ENCODE data around the gene BEX4. TPM values are rescaled to one million over a fixed set of nuclear protein-coding genes. Genes with fewer than 3 reads are reported as not detected.
"Not testable (repeated sequence)": the region's sequence is repeated elsewhere in the genome, so short reads cannot be mapped to it uniquely, and the experiment has no call there.

The BEX4 gene, protein sequence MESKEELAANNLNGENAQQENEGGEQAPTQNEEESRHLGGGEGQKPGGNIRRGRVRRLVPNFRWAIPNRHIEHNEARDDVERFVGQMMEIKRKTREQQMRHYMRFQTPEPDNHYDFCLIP
- 10 to 100 TPM; 51.2 to 81.7 (median 60.0) TPM for total RNA-seq

DNA sequence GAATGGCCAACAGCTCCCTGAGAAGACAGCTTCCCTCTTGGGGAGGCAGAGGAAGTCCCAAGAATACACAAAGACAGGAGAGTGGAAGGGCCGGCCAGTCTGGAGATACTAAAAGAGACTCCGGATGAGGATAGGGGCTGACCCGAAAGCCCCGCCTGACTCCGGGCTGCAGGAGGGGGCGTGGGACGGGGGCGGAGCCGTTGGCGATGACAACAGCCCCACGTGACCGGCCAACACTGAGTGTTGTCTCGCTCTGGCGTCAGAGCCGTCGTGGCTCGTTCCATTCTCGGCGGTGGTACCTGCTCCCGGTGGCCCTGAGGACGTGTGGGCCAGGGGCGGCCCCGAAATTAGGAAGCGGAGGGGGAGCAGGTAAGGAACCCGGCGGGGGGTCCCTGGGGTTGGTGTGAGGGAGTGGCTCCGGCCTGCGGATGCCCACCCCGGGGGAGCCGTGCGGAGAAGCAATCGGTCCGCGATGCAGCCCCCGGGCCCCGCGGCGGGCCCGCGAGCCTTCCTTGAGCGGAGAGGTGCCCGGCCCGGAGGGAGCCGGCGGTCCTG lies at the start of gene BEX4:
Gene BEX4 (plus strand): TSS at position 239 of the 555 bp plus-strand sequence. CDS start 1,046 bp downstream, outside the sequence.
- ATAC-seq = peak; percentile 97
- Histone ChIP-seq H3K27ac (peak within 1 kb of the TSS; percentile 91 to 94 (median 92)), H3K9me3 (no peaks in the 10 kb centered on the region), H3K36me3 (no peaks in the 10 kb centered on the region), H3K4me1 (no peaks in the 10 kb centered on the region), H3K4me3 (peak within 1 kb of the TSS; percentile 67 to 85), H3K27me3 (no peaks in the 10 kb centered on the region)
- peak; percentile 76 to 83 for TF ChIP-seq POLR2A (IDR thresholded peaks at IDR 0.05)
- TF ChIP-seq, protein P1, sequence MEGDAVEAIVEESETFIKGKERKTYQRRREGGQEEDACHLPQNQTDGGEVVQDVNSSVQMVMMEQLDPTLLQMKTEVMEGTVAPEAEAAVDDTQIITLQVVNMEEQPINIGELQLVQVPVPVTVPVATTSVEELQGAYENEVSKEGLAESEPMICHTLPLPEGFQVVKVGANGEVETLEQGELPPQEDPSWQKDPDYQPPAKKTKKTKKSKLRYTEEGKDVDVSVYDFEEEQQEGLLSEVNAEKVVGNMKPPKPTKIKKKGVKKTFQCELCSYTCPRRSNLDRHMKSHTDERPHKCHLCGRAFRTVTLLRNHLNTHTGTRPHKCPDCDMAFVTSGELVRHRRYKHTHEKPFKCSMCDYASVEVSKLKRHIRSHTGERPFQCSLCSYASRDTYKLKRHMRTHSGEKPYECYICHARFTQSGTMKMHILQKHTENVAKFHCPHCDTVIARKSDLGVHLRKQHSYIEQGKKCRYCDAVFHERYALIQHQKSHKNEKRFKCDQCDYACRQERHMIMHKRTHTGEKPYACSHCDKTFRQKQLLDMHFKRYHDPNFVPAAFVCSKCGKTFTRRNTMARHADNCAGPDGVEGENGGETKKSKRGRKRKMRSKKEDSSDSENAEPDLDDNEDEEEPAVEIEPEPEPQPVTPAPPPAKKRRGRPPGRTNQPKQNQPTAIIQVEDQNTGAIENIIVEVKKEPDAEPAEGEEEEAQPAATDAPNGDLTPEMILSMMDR (IDR thresholded peaks at IDR 0.05) = no peak
- peak; percentile 93 for TF ChIP-seq POLR2AphosphoS5 (IDR thresholded peaks at IDR 0.05)
- TF ChIP-seq EP300 (IDR thresholded peaks at IDR 0.05) = no peak
- WGBS, 2 donors (ENCODE audit: low coverage in 1 of 2) = 0% methylated on average over 2 of the region's 45 CpGs; no CpG with 5 or more reads in 1 of the 2 donors

DNA sequence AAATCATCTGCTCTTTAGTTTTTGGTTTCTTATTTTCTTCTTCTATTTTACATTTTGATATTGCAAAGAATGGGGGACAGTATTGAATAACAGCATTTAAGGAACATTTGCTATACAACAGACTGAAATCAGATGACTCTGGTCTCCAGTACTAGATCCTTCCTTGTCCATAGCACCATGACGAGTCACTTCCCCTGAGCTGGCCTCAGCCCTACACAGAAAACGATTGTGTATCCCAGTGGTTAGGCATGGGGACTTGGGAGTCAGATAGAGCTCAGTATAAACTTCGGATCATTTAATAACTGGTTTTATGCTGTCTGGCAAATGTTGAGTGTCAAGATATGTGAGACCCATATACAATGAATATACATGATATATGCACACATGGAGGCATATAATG lies 44.7 kb upstream of the BEX4 start:
- Histone ChIP-seq H3K27me3 (no peaks in the 10 kb centered on the region), H3K9me3 (no peaks in the 10 kb centered on the region), H3K4me1 (no peaks in the 10 kb centered on the region), H3K27ac (no peak overlapping the region), H3K36me3 (no peaks in the 10 kb centered on the region), H3K4me3 (no peak overlapping the region)
- TF ChIP-seq, protein P1 (IDR thresholded peaks at IDR 0.05) = no peak
- TF ChIP-seq POLR2AphosphoS5 (IDR thresholded peaks at IDR 0.05) (no peak), EP300 (IDR thresholded peaks at IDR 0.05) (no peak), POLR2A (IDR thresholded peaks at IDR 0.05) (no peak)
- WGBS, 2 donors (ENCODE audit: low coverage in 1 of 2) = 90 to 100% methylated on average over 1 to 2 of the region's 3 CpGs
- no peak for ATAC-seq

DNA sequence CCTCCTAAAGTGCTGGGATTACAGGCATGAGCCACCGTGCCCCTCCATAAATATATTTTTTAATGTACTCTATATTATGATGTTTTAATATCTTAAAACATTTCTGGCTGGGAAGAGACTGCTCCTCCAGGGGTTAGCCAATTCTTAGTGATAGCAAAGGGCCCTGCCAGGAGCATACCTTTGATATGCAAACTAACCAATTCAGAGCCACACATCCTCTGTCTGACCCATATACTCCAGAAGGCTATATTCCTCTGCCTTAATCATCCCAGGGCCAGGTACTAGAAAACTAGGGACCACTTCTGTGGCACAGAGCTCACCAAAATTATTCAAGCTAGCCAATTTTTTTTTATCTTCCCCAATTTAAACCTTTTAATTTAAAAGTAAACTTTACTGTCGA lies 43.6 kb upstream of the BEX4 start:
- WGBS, 2 donors (ENCODE audit: low coverage in 1 of 2) = 40 to 53% methylated on average over 1 to 2 of the region's 2 CpGs
- TF ChIP-seq, protein P1 (IDR thresholded peaks at IDR 0.05) = no peak
- TF ChIP-seq POLR2A (IDR thresholded peaks at IDR 0.05) (no peak), POLR2AphosphoS5 (IDR thresholded peaks at IDR 0.05) (no peak)
- Histone ChIP-seq H3K4me3 (no peak overlapping the region), H3K27me3 (no peaks in the 10 kb centered on the region), H3K27ac (no peak overlapping the region), H3K36me3 (no peaks in the 10 kb centered on the region), H3K9me3 (no peaks in the 10 kb centered on the region), H3K4me1 (peaks cover 0 to 4% (median 0%) of the 10 kb centered on the region in 3 donors)
- no peak for ATAC-seq

DNA sequence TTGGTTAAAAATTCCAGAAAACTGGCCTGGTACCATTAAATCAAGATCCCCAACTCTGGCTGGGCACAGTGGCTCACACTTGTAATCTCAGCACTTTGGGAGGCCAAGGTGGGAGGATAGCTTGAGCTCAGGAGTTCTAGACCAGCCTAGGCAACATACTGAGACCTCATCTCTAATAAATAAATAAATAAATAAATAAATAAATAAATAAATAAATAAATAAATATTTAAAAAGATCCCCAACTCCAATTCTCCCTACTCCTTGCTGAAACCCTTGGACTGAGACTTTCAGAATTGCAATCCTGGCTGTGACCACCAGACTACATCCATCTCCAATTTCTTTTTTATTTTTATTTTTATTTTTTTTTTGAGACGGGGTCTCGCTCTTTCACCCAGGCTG lies 39.7 kb upstream of the BEX4 start:
- not testable (repeated sequence) for H3K36me3 ChIP-seq, H3K4me3 ChIP-seq, H3K4me1 ChIP-seq, H3K9me3 ChIP-seq, ATAC-seq, H3K27me3 ChIP-seq, H3K27ac ChIP-seq
- no CpG with 5 or more reads among the region's 2 CpGs for WGBS, 2 donors (ENCODE audit: low coverage in 1 of 2)

DNA sequence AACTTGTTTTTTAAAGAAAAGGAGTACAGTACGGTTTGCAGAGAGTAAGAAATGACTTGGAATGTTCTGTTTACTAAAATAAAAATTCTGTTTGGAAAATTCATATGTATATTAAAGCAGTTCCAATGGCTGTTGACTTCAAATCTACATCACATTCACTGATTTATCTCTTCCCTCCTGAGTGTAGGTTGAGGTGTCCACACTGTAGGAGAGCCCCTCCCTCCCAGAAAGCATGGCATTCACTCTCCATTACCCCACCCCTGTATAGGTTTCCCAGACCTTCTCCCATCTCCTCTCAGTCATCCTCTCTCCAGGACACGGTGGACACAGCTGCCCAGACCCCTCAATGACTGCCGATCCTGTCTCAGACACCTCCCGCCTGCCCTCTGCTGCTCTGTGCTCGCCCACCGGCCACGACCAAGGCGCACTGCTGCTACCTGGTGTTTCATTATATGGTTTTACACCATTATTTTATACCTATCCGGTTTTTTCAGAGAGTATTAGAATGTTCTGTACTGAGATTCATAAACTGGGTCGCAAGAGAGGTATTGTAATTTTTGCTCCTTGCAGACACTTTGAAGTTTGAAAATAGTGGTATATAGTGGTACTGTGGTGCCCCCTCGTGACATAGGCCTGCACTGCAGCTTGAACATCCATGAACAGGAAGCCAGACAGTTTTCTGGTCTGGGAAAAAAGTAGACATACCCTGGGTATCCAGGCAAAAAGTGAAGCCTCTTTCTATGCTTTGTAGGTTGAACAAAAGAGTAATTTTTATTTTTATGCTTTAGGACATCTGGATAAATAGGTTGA lies 38.8 kb upstream of the BEX4 start:
- Histone ChIP-seq H3K36me3 (no peaks in the 10 kb centered on the region), H3K9me3 (no peaks in the 10 kb centered on the region), H3K4me1 (peaks cover 0 to 4% (median 0%) of the 10 kb centered on the region in 3 donors), H3K4me3 (no peak overlapping the region), H3K27ac (no peak overlapping the region), H3K27me3 (no peaks in the 10 kb centered on the region)
- WGBS, 2 donors (ENCODE audit: low coverage in 1 of 2) = 6 to 21% methylated on average over 11 of the region's 11 CpGs
- ATAC-seq = peak; percentile 22
- TF ChIP-seq, protein P1 (IDR thresholded peaks at IDR 0.05) = peak; percentile 12 to 80 (median 46)
- no peak for TF ChIP-seq EP300 (IDR thresholded peaks at IDR 0.05)
